Effector memory CD4-positive, alpha-beta T cell (primary cell): ENCODE data around the gene MUC22.

Source experiments
- DNase-seq, 3 donors: peaks; one replicate each; pipeline ENCODE4 v3.0.0-alpha.2; 2020
- H3K27ac ChIP-seq: 2 replicates; pipeline ENCODE4 v1.7.0; 2013; ENCODE audit warnings: mild to moderate bottlenecking, low read length, moderate library complexity; ENCODE audit not compliant: insufficient read depth, poor library complexity, severe bottlenecking
- H3K27me3 ChIP-seq: replicated peaks from 2 replicates; pipeline ENCODE4 v1.7.0; 2013; ENCODE audit warnings: mild to moderate bottlenecking, low read length; ENCODE audit not compliant: insufficient read depth, control insufficient read depth, poor library complexity, severe bottlenecking
- H3K36me3 ChIP-seq: 2 replicates; pipeline ENCODE4 v1.7.0; 2013; ENCODE audit warnings: mild to moderate bottlenecking, low read length, moderate library complexity; ENCODE audit not compliant: control insufficient read depth, insufficient read depth
- H3K4me1 ChIP-seq: 2 replicates; pipeline ENCODE4 v1.7.0; 2013; ENCODE audit warnings: low read length, mild to moderate bottlenecking; ENCODE audit not compliant: control insufficient read depth, insufficient read depth, poor library complexity, severe bottlenecking
- H3K4me3 ChIP-seq: 2 replicates; pipeline ENCODE4 v1.7.0; 2013; ENCODE audit warnings: low read length, low read depth, mild to moderate bottlenecking; ENCODE audit not compliant: insufficient read depth, poor library complexity, severe bottlenecking
- H3K9me3 ChIP-seq: 2 replicates; pipeline ENCODE4 v1.7.0; 2013; ENCODE audit warnings: mild to moderate bottlenecking, low read length, moderate library complexity; ENCODE audit not compliant: control insufficient read depth

Gene MUC22

DNA sequence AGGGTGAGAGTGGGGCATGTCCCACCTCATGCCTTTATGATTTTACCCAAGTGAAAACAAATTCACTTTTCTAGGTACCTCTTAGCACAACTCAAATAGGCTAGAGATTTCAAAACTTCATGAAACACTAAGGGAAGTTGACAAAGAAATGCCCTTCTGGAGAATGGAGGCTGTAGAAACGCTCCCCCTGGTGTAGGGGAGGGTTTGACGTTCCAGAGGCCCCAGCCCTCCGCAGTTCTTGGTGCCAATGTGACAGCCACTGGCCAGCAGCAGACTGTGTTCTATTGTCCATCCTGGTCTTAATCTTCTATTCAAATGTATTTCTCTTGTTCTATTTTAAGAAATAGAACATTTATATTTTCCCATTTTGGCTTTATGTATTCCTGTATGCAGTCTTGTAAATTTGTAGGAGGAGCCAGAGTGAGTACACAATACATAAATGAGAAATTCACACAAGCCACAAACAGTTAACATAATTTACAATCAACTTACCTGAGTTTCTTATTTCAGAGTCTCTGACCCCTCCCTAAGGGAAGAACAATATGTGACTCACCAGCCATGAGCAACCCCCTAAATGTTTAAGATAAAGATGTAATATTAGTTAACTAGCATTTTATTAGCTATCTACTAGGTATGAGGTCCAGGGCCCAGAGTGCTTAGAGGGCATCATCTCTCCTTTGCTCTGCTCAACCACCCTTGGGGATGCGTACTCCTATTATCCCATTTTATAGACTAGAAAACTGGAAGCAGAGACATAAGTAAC, 35.6 kb upstream of the MUC22 start:
- no peak for DNase-seq
- Histone ChIP-seq H3K27ac (no peak overlapping the region), H3K36me3 (no peaks in the 10 kb centered on the region), H3K27me3 (no peaks in the 10 kb centered on the region), H3K4me1 (no peaks in the 10 kb centered on the region), H3K4me3 (no peak overlapping the region), H3K9me3 (no peaks in the 10 kb centered on the region)

DNA sequence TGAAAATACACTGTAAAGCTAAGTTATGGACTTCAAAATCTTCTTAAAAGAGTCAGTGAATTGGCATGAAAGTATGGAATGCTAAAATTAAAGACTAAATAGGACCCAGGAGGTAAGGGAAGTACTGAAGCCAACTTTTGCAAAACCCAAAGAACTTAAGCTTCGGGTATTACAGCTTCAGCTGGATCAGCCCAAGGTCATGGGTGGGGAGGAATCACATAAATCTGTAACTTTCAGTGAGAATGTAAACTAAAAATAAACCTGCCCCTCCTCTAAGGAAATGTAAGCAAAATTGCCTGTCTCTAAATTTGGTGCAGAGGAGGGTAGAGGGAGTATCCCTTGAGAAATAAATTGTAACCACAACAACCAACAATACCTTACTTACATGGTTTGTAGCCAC, 31.1 kb upstream of the MUC22 start:
- H3K27ac ChIP-seq: no peak overlapping the region
- no peak overlapping the region for H3K4me3 ChIP-seq
- no peaks in the 10 kb centered on the region for H3K9me3 ChIP-seq
- no peaks in the 10 kb centered on the region for H3K27me3 ChIP-seq
- no peak for DNase-seq
- no peaks in the 10 kb centered on the region for H3K36me3 ChIP-seq
- no peaks in the 10 kb centered on the region for H3K4me1 ChIP-seq

DNA sequence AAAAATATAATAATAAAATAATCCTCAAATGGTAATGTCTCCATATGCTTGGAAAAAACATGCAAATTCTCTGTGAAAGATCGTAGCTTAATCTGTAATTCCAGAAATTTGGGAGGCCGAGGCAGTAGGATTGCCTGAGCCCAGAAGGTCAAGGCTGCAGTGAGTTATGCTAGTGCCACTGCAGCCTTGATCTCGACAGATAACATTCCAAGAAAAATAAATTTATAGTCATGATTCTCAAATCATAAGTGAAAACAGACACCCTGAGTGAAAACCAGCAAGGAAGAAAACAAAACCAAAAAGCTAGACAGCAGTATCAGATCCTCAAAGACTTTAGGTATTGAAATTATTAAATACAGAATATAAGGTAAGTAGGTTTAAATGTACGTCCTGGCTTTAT, 30.6 kb upstream of the MUC22 start:
- H3K4me3 ChIP-seq: no peak overlapping the region
- H3K9me3 ChIP-seq: no peaks in the 10 kb centered on the region

DNA sequence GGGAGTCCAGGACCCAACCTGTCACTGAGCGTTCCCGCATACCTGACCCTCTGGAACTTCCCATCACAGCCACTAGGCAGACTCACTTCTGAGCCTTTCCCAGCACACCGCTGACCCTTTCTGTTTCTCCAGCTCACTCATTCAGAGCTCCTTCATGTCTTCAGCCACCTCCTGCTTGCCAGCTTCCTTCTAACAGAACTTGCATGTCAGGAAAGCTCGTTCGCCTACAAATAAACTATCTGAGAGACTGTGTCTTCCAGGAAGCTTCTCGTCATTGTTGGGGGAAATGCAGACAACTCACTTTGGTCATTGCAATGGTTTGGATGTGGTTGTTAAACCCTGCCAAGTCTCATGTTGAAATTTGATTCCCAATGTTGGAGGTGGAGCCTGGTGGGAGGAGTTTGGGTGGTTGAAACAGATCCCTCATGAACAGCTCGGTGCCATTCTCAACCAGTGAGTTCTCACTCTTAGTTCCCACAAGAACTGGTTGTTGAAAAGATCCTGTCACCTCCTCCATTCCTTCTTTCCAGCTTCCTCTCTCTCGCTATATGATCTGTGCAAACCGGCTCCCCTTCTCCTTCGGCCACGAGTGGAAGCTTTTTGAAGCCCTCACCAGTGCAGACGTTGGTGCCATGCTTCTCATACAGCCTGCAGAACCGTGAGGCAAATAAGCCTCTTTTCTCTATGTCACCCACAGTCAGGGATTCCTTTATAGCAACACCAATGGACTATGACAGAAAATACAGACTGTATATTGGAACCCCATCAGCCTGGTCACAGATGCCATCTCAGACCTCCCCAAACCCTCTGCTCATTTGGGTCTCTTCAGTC, 28.1 kb upstream of the MUC22 start:
- Histone ChIP-seq H3K36me3 (no peaks in the 10 kb centered on the region), H3K27ac (no peak overlapping the region), H3K4me1 (no peaks in the 10 kb centered on the region), H3K9me3 (no peaks in the 10 kb centered on the region), H3K4me3 (no peak overlapping the region), H3K27me3 (no peaks in the 10 kb centered on the region)
- DNase-seq: no peak

More for the DNA sequence above, 30.6 kb upstream of the MUC22 start:
- Histone ChIP-seq H3K27ac (no peak overlapping the region), H3K36me3 (no peaks in the 10 kb centered on the region), H3K4me1 (no peaks in the 10 kb centered on the region), H3K27me3 (no peaks in the 10 kb centered on the region)
- no peak for DNase-seq

DNA sequence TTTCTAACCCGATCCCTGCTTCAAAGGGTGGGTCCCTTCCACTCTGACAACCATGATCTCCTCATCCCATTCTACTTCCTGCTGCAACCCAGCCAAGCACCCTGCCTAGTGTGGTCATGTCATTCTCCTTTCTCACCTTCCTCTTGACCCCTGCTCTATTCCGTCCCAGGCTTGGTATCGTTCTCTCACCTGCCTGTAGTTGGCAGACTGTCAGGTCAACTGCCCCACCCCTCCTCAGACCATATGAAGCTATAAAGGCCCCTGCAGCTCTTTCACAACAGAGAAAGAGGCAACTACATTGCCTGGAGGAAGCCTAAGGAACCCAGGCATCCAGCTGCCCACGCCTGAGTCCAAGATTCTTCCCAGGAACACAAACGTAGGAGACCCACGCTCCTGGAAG, 26.8 kb upstream of the MUC22 start, which contains the start of gene MUC21:
Gene MUC21 (plus strand): TSS at position 280 of the 400 bp plus-strand sequence. CDS start 241 bp downstream, outside the sequence.
- no peak within 1 kb of the TSS for H3K27ac ChIP-seq
- H3K36me3 ChIP-seq: no peaks in the 10 kb centered on the region
- H3K27me3 ChIP-seq: no peaks in the 10 kb centered on the region
- H3K4me1 ChIP-seq: no peaks in the 10 kb centered on the region
- H3K9me3 ChIP-seq: no peaks in the 10 kb centered on the region
- no peak within 1 kb of the TSS for H3K4me3 ChIP-seq
- no peak for DNase-seq

DNA sequence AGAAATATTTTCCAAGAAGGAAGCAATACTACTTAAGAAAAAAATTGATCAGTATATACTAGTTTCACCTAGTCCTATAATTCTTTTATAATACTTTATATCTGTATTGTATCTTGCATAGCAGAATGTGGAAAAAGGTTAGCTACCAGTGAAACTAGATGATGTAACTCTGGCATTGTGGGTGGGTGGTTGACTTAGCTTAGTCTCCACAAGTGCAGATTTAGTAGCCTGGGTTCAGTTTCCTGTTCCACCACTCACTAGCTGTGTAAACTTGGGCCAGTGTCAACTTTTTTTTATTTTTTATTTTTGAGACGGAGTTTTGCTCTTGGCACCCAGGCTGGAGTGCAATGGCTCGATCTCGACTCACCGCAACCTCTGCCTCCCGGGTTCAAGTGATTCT, 24.8 kb upstream of the MUC22 start:
- no peaks in the 10 kb centered on the region for H3K4me1 ChIP-seq
- no peaks in the 10 kb centered on the region for H3K36me3 ChIP-seq
- no peak overlapping the region for H3K27ac ChIP-seq
- DNase-seq: no peak
- no peaks in the 10 kb centered on the region for H3K9me3 ChIP-seq
- no peak overlapping the region for H3K4me3 ChIP-seq
- no peaks in the 10 kb centered on the region for H3K27me3 ChIP-seq

DNA sequence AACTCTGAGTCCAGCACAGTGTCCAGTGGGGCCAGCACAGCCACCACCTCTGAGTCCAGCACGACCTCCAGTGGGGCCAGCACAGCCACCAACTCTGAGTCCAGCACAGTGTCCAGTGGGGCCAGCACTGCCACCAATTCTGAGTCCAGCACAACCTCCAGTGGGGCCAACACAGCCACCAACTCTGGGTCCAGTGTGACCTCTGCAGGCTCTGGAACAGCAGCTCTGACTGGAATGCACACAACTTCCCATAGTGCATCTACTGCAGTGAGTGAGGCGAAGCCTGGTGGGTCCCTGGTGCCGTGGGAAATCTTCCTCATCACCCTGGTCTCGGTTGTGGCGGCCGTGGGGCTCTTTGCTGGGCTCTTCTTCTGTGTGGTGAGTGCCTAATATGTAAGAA, 23.0 kb upstream of the MUC22 start:
- Histone ChIP-seq H3K36me3 (no peaks in the 10 kb centered on the region), H3K4me3 (no peak overlapping the region)

DNA sequence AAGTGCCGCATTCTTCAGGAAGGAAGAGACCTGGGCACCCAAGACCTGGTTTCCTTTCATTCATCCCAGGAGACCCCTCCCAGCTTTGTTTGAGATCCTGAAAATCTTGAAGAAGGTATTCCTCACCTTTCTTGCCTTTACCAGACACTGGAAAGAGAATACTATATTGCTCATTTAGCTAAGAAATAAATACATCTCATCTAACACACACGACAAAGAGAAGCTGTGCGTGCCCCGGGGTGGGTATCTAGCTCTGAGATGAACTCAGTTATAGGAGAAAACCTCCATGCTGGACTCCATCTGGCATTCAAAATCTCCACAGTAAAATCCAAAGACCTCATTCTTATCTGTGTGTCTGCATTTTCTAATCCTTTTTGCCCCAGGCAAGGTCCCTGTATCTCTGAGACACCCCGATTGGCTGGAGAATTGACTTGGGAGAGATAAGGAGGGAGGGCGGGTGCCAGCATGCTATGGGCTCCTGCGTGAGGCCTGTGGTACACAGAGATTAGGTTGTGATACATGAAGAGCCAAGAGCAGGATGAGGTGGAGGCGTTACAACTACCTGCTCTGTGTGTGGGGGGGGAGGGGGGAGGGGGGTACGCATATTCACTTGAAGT, 22.0 kb upstream of the MUC22 start:
- Histone ChIP-seq H3K9me3 (no peaks in the 10 kb centered on the region), H3K4me1 (no peaks in the 10 kb centered on the region), H3K4me3 (no peak overlapping the region), H3K36me3 (no peaks in the 10 kb centered on the region), H3K27ac (no peak overlapping the region), H3K27me3 (no peaks in the 10 kb centered on the region)
- DNase-seq: no peak

More for the DNA sequence above, 23.0 kb upstream of the MUC22 start:
- no peaks in the 10 kb centered on the region for H3K27me3 ChIP-seq
- DNase-seq: no peak
- H3K27ac ChIP-seq: no peak overlapping the region
- no peaks in the 10 kb centered on the region for H3K9me3 ChIP-seq
- no peaks in the 10 kb centered on the region for H3K4me1 ChIP-seq

DNA sequence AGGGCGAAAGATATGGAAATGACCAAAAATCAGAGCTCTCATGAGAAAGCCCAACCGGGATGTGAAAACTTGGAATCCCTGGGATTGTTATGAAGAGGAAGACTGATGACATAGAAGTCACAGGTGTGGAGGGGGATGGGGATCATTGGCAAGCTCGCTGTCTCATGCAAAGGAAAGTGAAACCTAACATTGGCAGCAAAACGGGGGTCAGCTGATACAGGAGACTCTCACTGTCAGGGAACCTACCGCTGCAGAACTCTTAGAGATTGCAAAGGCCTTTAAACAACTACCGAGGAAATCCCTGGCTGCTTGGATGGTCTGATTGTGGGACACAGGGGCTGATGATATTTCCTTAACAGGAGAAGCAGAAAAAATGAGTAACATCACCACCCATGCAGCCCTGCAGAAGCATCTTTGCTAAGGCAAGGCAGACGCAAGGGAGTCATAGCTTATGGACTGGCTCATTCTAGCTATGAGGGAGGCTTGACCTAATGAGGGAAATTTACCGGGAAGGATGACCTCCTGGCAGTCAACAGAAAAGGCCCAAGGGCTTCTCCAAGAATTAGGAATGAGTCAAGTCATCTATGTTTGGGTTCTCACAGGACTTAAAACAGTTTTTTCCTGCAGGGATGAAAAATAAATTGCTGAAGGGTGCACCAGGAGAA, 19.7 kb upstream of the MUC22 start:
- no peak overlapping the region for H3K27ac ChIP-seq
- no peaks in the 10 kb centered on the region for H3K27me3 ChIP-seq
- DNase-seq: no peak
- H3K9me3 ChIP-seq: no peaks in the 10 kb centered on the region
- no peak overlapping the region for H3K4me3 ChIP-seq
- no peaks in the 10 kb centered on the region for H3K36me3 ChIP-seq
- no peaks in the 10 kb centered on the region for H3K4me1 ChIP-seq
